Measurements from ENCODE around the gene SZT2. TPM values are rescaled to one million over a fixed set of nuclear protein-coding genes. Genes with fewer than 3 reads are reported as not detected.

SZT2 gene
- total RNA-seq, 6 experiments from 2014 or later: 12.7 to 30.4 (median 19.2) TPM

DNA sequence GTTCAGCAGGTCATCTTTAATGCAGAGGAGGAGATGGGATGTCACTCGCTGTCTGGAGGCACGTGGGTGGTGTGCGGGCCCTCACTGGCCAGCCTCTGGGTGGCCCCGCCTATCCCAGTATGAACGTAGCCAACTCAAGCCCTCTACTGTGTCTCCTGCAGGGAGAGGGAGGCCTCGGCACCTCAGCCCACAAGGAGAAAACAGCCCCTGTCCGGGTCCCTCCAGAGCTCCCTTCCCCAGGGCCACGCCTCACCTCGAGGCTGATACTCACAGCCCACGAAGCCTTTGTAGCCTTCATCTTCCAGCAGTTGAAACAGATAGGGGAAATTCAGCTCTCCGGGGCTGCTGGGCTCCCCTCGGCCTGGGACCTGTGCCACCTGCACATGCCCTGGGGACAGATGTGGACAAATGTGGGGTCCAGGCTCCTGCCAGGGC is 61.5 kb downstream of the SZT2 start:
- Histone ChIP-seq H3K4me3 (no peak overlapping the region), H3K36me3 (peaks cover 2 to 41% (median 11%) of the 10 kb centered on the region in 4 donors), H3K27ac (no peak overlapping the region), H3K4me1 (peaks cover 0 to 35% (median 8%) of the 10 kb centered on the region in 4 donors), H3K27me3 (no peaks in the 10 kb centered on the region), H3K9me3 (no peaks in the 10 kb centered on the region)
- ATAC-seq: no peak
- DNase-seq: peak in 1 of 3 donors; percentile 21
- no peak for TF ChIP-seq POLR2A (IDR thresholded peaks at IDR 0.05)
- TF ChIP-seq, protein P1, sequence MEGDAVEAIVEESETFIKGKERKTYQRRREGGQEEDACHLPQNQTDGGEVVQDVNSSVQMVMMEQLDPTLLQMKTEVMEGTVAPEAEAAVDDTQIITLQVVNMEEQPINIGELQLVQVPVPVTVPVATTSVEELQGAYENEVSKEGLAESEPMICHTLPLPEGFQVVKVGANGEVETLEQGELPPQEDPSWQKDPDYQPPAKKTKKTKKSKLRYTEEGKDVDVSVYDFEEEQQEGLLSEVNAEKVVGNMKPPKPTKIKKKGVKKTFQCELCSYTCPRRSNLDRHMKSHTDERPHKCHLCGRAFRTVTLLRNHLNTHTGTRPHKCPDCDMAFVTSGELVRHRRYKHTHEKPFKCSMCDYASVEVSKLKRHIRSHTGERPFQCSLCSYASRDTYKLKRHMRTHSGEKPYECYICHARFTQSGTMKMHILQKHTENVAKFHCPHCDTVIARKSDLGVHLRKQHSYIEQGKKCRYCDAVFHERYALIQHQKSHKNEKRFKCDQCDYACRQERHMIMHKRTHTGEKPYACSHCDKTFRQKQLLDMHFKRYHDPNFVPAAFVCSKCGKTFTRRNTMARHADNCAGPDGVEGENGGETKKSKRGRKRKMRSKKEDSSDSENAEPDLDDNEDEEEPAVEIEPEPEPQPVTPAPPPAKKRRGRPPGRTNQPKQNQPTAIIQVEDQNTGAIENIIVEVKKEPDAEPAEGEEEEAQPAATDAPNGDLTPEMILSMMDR (IDR thresholded peaks at IDR 0.05): no peak
- intact Hi-C loops (cut with DNase I): no loop called here
- WGBS (ENCODE audit: insufficient coverage, low coverage, low lambda C conversion rate, missing lambda C conversion rate): 88% methylated on average over 2 of the region's 12 CpGs

DNA sequence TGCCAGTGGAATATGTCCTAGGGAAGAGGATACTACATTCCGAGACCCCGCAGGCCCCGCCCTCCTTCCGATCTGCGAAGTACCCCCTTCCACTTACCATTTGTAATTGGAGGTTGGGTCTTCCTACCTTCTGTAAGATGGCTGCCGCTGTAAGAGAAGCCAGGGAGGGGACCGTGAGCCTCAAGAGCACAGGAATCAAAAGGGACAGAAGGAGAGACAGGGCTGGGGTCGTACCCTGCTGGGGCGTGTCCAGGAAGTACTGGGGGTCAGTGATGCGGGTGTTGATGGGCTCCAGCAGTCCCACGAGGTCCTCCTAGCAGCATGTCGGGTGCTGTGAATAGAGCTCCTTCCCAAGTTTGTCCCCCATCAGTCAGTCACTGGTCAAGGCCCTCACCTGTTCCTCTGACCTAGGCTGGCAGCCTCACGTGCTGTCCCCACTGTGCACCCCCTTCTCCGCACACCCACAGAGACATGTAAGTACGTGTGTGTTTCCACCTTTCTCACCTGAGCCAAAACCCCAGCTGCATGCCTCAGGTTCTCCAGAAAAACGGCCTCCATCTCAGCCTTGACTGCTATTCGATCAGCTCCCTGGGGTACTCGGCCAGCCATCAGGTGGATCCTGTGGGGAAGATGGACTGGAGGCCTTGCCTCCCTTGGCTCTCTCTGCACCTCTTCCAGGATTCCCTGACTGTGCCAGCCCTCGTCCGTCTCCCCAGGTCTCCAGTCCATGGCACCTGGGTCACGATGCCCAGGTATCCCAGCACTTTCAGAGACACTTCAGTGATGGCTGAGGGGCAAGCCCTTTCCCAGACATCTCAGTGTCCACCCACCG is 62.2 kb downstream of the SZT2 start:
- intact Hi-C loops (cut with DNase I): no loop called here
- no peak for DNase-seq
- Histone ChIP-seq H3K4me1 (peaks cover 0 to 35% (median 8%) of the 10 kb centered on the region in 4 donors), H3K9me3 (no peaks in the 10 kb centered on the region), H3K4me3 (no peak overlapping the region), H3K27me3 (no peaks in the 10 kb centered on the region), H3K36me3 (peaks cover 2 to 34% (median 11%) of the 10 kb centered on the region in 4 donors), H3K27ac (no peak overlapping the region)
- WGBS (ENCODE audit: insufficient coverage, low coverage, low lambda C conversion rate, missing lambda C conversion rate): 83% methylated on average over 7 of the region's 22 CpGs
- TF ChIP-seq, protein P1 (IDR thresholded peaks at IDR 0.05): no peak
- TF ChIP-seq POLR2A (IDR thresholded peaks at IDR 0.05): no peak
- ATAC-seq: no peak

- Histone ChIP-seq H3K4me3 (peak overlapping the region; percentile 47 to 62 (median 58)), H3K27ac (peak overlapping the region; percentile 81 to 92 (median 86)), H3K9me3 (no peaks in the 10 kb centered on the region), H3K27me3 (no peaks in the 10 kb centered on the region), H3K36me3 (peaks cover 0 to 27% (median 8%) of the 10 kb centered on the region in 4 donors), H3K4me1 (peaks cover 0 to 32% (median 7%) of the 10 kb centered on the region in 4 donors)
- no peak for DNase-seq
- intact Hi-C loops (cut with DNase I): no loop called here
- 29% methylated on average over 4 of the region's 10 CpGs for WGBS (ENCODE audit: insufficient coverage, low coverage, low lambda C conversion rate, missing lambda C conversion rate)
- ATAC-seq: peak; percentile 12 to 30 (median 23)
- no peak for TF ChIP-seq POLR2A (IDR thresholded peaks at IDR 0.05)
- TF ChIP-seq, protein P1 (IDR thresholded peaks at IDR 0.05): no peak
Observed at GRCh38 chr1:43452789-43453441, 63.2 kb downstream of the SZT2 start.

DNA sequence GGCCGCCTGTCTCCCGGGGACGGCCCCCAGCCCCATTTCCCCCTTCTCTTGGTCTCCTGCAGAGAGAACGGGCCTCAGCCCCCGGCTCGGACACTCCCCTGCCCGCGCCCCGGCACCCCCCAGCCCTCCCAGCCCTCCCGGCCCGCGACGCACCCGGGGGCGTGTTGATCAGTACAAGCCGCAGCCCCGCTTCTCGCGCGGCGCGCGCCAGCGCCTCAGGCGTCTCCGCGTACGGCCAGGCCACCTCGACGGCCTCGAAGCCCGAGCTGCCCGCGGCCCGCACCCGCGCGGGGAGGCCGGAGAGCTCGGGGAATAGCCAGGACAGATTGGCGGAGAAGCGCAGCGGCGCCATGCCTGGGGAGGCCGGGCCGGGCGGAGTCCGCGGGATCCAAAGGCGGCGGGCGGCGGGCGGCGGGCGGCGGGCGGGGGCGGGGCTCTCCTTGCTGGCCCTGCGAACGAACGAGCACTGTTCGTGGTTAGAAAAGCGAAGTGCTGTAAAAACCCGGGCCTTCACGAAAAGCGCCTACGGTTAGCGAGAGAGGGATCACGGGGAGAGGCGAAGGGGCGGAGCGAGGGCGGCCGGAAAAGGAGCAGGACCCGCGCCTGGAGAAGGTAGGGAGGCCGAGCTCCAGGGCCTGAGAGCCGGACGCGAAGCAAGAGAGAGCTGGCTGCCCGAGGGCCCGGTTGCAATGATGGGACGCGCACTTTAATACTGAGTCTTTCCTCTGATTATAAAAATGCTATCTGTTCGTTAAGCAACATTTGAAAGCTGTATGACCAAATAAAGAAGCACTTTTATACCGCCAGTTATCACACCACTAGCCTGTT is 64.0 kb downstream of the SZT2 start, which contains the start of gene HYI:
Gene HYI, minus strand, starts transcription at position 490 of the 828 bp plus-strand sequence. Its CDS starts 138 bp downstream, at position 352.
- H3K27ac ChIP-seq: peak within 1 kb of the TSS; percentile 81 to 92 (median 86)
- H3K4me1 ChIP-seq: peaks cover 0 to 25% (median 4%) of the 10 kb centered on the region in 4 donors
- peaks cover 0 to 27% (median 8%) of the 10 kb centered on the region in 4 donors for H3K36me3 ChIP-seq
- no peaks in the 10 kb centered on the region for H3K27me3 ChIP-seq
- peak within 1 kb of the TSS; percentile 47 to 62 (median 58) for H3K4me3 ChIP-seq
- 0% methylated on average over 25 of the region's 87 CpGs for WGBS (ENCODE audit: insufficient coverage, low coverage, low lambda C conversion rate, missing lambda C conversion rate)
- intact Hi-C loops (cut with DNase I): no loop called here
- ATAC-seq (peak; percentile 74 to 82 (median 80)), DNase-seq (peak; percentile 88 to 93 (median 90))
- TF ChIP-seq POLR2A (IDR thresholded peaks at IDR 0.05): peak; percentile 41
- TF ChIP-seq, protein P1 (IDR thresholded peaks at IDR 0.05): no peak
- H3K9me3 ChIP-seq: no peaks in the 10 kb centered on the region

All from right lobe of liver (tissue), 6 donors.